ENCODE measurements around the gene CCSER1.
"Not testable (repeated sequence)": the region's sequence is repeated elsewhere in the genome, so short reads cannot be mapped to it uniquely, and the experiment has no call there.

CCSER1 gene

DNA sequence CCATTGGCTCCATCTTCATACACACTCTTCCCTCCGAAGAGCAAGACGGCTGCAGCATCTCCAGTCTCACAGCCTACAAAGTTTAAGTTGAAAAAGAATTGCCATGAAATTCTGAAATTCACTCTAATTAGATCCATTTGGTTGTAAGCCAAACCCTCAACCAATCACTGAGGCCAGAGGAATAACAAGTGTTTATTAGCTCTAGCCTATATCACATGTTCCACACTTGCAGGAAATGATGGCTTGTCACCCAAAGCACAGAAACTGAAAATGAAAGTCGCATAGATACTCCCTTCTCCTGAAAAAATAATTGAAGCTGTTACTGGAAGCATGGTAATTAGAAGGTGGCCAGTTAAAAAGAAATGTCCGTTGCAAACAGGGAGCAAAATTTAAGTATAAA lies 1071.8 kb downstream of the CCSER1 start:
- no peak for DNase-seq (ENCODE audit: low spot score)
- TF ChIP-seq, protein P1, sequence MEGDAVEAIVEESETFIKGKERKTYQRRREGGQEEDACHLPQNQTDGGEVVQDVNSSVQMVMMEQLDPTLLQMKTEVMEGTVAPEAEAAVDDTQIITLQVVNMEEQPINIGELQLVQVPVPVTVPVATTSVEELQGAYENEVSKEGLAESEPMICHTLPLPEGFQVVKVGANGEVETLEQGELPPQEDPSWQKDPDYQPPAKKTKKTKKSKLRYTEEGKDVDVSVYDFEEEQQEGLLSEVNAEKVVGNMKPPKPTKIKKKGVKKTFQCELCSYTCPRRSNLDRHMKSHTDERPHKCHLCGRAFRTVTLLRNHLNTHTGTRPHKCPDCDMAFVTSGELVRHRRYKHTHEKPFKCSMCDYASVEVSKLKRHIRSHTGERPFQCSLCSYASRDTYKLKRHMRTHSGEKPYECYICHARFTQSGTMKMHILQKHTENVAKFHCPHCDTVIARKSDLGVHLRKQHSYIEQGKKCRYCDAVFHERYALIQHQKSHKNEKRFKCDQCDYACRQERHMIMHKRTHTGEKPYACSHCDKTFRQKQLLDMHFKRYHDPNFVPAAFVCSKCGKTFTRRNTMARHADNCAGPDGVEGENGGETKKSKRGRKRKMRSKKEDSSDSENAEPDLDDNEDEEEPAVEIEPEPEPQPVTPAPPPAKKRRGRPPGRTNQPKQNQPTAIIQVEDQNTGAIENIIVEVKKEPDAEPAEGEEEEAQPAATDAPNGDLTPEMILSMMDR (IDR thresholded peaks at IDR 0.05; ENCODE audit: borderline replicate concordance, control extremely low read depth, extremely low read depth, insufficient read depth, missing control alignments), result no peak
- in situ Hi-C loops (cut with MboI; ENCODE audit: low sequenced_read_pairs, unreplicated experiment), result no loop called here

DNA sequence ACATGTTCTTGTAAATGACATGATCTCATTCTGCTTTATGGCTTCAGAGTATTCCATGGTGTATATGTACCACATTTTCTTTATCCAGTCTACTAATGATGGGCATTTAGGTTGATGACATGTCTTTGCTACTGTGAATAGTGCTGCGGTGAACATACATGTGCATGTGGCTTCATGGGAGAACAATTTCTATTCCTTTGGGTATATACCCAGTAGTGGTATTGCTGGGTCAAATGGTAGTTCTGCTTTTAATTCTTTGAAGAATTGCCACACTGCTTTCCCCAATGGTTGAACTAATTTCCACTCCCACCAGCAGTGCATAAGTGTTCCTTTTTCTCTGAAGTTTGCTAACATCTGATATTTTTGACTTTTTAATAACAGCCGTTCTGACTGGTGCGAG lies 1080.3 kb downstream of the CCSER1 start:
- TF ChIP-seq, protein P1 (IDR thresholded peaks at IDR 0.05; ENCODE audit: borderline replicate concordance, control extremely low read depth, extremely low read depth, insufficient read depth, missing control alignments), result no peak
- no peak for DNase-seq (ENCODE audit: low spot score)
- in situ Hi-C loops (cut with MboI; ENCODE audit: low sequenced_read_pairs, unreplicated experiment), result no loop called here

- DNase-seq (ENCODE audit: low spot score), result no peak
- in situ Hi-C loops (cut with MboI; ENCODE audit: low sequenced_read_pairs, unreplicated experiment), result no loop called here
- TF ChIP-seq, protein P1 (IDR thresholded peaks at IDR 0.05; ENCODE audit: borderline replicate concordance, control extremely low read depth, extremely low read depth, insufficient read depth, missing control alignments), result no peak
Measured at GRCh38 chr4:91212211-91212610, 1085.0 kb downstream of the CCSER1 start.

DNA sequence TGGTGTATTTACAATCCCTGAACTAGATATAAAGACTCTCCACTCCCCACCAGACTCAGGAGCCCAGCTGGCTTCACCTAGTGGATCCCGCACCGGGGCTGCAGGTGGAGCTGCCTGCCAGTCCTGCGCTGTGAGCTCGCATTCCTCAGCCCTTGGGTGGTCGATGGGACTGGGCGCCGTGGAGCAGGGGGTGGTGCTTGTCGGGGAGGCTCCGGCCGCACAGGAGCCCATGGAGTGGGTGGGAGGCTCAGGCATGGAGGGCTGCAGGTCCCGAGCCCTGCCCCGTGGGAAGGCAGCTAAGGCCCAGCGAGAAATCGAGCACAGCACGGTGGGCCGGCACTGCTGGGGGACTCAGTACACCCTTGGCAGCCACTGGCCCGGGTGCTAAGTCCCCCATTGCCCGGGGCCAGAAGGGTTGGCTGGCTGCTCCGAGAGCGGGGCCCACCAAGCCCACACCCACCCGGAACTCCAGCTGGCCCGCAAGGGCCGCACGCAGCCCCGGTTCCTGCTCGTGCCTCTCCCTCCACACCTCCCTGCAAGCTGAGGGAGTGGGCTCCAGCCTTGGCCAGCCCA lies 1090.7 kb downstream of the CCSER1 start:
- DNase-seq (ENCODE audit: low spot score); in situ Hi-C loops (cut with MboI; ENCODE audit: low sequenced_read_pairs, unreplicated experiment): not testable (repeated sequence)

DNA sequence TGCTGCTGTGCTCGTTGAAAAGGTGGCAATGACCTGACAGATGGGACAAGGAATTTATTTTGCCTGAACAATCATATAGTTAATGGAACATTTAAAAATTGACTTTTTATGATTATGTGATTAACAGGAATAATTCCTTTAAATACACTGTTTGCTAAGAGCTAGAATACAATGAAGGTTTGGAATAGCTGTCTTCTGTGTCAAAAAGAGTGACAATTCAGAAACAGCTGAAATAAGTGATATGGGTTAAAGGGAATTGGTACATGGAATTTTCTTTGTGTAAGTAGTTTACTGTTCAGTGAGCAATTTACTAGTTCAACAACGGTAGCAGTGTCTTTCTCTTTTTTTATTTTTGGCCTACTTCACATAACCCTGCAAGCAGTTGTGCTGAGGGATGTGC lies 1093.1 kb downstream of the CCSER1 start:
- in situ Hi-C loops (cut with MboI; ENCODE audit: low sequenced_read_pairs, unreplicated experiment), result no loop called here
- TF ChIP-seq, protein P1 (IDR thresholded peaks at IDR 0.05; ENCODE audit: borderline replicate concordance, control extremely low read depth, extremely low read depth, insufficient read depth, missing control alignments), result no peak
- DNase-seq (ENCODE audit: low spot score), result no peak

DNA sequence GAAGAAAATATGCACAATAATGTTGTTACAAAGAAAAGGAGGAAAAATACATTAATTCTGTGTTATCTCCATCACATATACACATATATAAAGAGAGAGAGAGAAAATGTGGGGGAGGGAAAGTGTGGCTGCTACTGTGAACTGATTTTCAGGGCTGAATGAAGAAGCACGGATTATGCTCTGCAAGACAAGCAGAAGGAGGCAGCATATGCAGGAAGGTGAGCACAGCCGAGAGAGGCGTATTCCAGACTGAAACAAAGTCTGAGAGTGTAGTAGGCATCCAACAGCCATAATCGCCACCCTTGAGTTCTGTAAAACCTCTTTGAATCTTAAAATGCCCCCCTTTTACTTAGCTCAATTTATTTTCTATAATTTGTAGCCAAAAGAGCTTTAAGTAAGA lies 1094.8 kb downstream of the CCSER1 start:
- no peak for DNase-seq (ENCODE audit: low spot score)
- TF ChIP-seq, protein P1 (IDR thresholded peaks at IDR 0.05; ENCODE audit: borderline replicate concordance, control extremely low read depth, extremely low read depth, insufficient read depth, missing control alignments), result no peak
- in situ Hi-C loops (cut with MboI; ENCODE audit: low sequenced_read_pairs, unreplicated experiment), result no loop called here

DNA sequence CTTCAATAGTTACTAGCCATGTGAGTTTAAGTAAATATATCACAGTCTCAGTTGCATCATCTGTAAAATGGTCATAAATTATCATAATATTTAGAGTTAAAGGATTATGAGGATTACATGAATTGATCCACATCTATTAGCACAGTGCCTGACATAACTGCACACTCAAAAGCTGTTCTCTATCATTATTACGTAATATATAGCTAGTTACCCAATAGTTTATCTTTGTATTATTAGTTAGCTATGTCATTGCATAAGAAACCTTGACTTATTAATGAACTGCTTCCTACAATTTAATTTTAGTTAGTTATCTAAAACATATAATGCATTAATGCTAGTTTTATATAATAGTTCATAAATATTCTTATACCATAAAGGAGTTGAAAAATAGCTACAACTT lies 1099.7 kb downstream of the CCSER1 start:
- in situ Hi-C loops (cut with MboI; ENCODE audit: low sequenced_read_pairs, unreplicated experiment), result no loop called here
- DNase-seq (ENCODE audit: low spot score), result no peak
- TF ChIP-seq, protein P1 (IDR thresholded peaks at IDR 0.05; ENCODE audit: borderline replicate concordance, control extremely low read depth, extremely low read depth, insufficient read depth, missing control alignments), result no peak

Data from GM13976 (cell line).